ENCODE measurements around the gene SSRP1.

GRCh38 chr11:57323167-57323854 lies 12.4 kb downstream of the SSRP1 start:
- TF ChIP-seq CTCF (optimal IDR thresholded peaks at IDR 0.05 in 1 of 3, IDR thresholded peaks at IDR 0.05 in 1 of 3, conservative IDR thresholded peaks at IDR 0.05 in 1 of 3; ENCODE audit: extremely low read depth in 1 of 3, insufficient read depth in 2 of 3, low read length in 3 of 3) = peak in 1 of 3 experiments; percentile 8
- no peak for TF ChIP-seq EZH2 (IDR thresholded peaks at IDR 0.05; ENCODE audit: low read length)

Measured in keratinocyte (primary cell).